KMS-11 (cell line): Measurements from ENCODE around the gene UBR3.
"Not testable (repeated sequence)": the region's sequence is repeated elsewhere in the genome, so short reads cannot be mapped to it uniquely, and the experiment has no call there.

Experiments used
- H2AFZ ChIP-seq: fragments of 200-600 bp; sonication (generic); 2 replicates; pipeline ENCODE4 v1.6.1; 2016; ENCODE audit warnings: antibody characterized with exemption, mixed run types, low read depth
- H3K27ac ChIP-seq: fragments of 200-600 bp; sonication (generic); 2 replicates; pipeline ENCODE4 v1.6.1; 2016; ENCODE audit warnings: mild to moderate bottlenecking, mixed run types
- H3K27me3 ChIP-seq: fragments of 200-600 bp; sonication (generic); 2 replicates; pipeline ENCODE4 v1.6.1; 2017; ENCODE audit warnings: mild to moderate bottlenecking, low read depth, mixed run types, moderate library complexity; ENCODE audit not compliant: insufficient read depth
- H3K36me3 ChIP-seq: fragments of 200-600 bp; sonication (generic); 2 replicates; pipeline ENCODE4 v1.6.1; 2017; ENCODE audit warnings: mild to moderate bottlenecking, mixed run types; ENCODE audit not compliant: insufficient read depth
- H3K4me1 ChIP-seq: fragments of 200-600 bp; sonication (generic); 2 replicates; pipeline ENCODE4 v1.6.1; 2016; ENCODE audit warnings: mild to moderate bottlenecking, low read depth, mixed run types; ENCODE audit not compliant: poor library complexity, severe bottlenecking
- H3K4me2 ChIP-seq: fragments of 200-600 bp; sonication (generic); 2 replicates; pipeline ENCODE4 v1.7.0; 2016; ENCODE audit warnings: mild to moderate bottlenecking, mixed run types
- H3K4me3 ChIP-seq: fragments of 200-600 bp; sonication (generic); IDR thresholded peaks from 2 replicates; pipeline ENCODE4 v1.6.1; 2017; ENCODE audit warnings: low read depth, low read length, mixed read lengths; ENCODE audit not compliant: insufficient read depth
- H3K79me2 ChIP-seq: fragments of 200-600 bp; sonication (generic); 2 replicates; pipeline ENCODE4 v1.6.1; 2016; ENCODE audit warnings: low read depth, mixed run types; ENCODE audit not compliant: insufficient read depth
- H3K9ac ChIP-seq: fragments of 200-600 bp; sonication (generic); 2 replicates; pipeline ENCODE4 v1.6.1; 2016; ENCODE audit warnings: mild to moderate bottlenecking, mixed run types
- H4K20me1 ChIP-seq: fragments of 200-600 bp; sonication (generic); 2 replicates; pipeline ENCODE4 v1.6.1; 2016; ENCODE audit warnings: mild to moderate bottlenecking, mixed run types; ENCODE audit not compliant: insufficient read depth
- TF ChIP-seq, protein P1 (sequence below): fragments of 200-600 bp; sonication (generic); conservative IDR thresholded peaks from 2 replicates; pipeline ENCODE4 v1.6.1; 2017; ENCODE audit warnings: low read depth, mild to moderate bottlenecking, antibody characterized with exemption, low read length, moderate library complexity, mixed read lengths

Gene UBR3

GRCh38 chr2:169946092-169946491, 118.8 kb downstream of the UBR3 start:
- Histone ChIP-seq H3K27me3 (no peaks in the 10 kb centered on the region), H3K79me2 (no peaks in the 10 kb centered on the region)
- TF ChIP-seq, protein P1, sequence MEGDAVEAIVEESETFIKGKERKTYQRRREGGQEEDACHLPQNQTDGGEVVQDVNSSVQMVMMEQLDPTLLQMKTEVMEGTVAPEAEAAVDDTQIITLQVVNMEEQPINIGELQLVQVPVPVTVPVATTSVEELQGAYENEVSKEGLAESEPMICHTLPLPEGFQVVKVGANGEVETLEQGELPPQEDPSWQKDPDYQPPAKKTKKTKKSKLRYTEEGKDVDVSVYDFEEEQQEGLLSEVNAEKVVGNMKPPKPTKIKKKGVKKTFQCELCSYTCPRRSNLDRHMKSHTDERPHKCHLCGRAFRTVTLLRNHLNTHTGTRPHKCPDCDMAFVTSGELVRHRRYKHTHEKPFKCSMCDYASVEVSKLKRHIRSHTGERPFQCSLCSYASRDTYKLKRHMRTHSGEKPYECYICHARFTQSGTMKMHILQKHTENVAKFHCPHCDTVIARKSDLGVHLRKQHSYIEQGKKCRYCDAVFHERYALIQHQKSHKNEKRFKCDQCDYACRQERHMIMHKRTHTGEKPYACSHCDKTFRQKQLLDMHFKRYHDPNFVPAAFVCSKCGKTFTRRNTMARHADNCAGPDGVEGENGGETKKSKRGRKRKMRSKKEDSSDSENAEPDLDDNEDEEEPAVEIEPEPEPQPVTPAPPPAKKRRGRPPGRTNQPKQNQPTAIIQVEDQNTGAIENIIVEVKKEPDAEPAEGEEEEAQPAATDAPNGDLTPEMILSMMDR: no peak

DNA sequence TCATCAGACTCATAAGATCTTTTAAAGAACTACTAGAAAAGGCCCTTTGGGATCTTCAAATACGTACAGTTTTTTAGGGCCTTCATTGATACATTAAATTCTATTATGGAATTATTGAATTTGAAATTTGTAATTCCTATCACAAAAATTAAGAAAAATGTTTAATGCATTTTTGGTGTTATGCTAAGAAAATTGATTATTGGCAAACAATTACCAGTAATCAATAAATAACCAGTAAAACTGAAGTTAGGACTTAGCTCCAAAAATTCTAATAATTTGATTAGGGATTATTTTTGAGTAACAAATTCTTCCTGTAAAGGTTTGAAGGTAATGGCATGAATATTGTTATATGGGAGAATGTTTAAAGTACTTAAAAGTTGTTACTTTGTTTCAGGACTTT, 119.3 kb downstream of the UBR3 start:
- Histone ChIP-seq H3K79me2 (no peaks in the 10 kb centered on the region), H3K4me1 (no peaks in the 10 kb centered on the region), H3K27ac (no peak overlapping the region), H2AFZ (no peak overlapping the region), H3K36me3 (no peaks in the 10 kb centered on the region; the same call in 1 of the 2 replicates), H3K27me3 (no peaks in the 10 kb centered on the region), H3K9ac (no peak overlapping the region), H3K4me3 (no peak overlapping the region), H3K4me2 (no peak overlapping the region), H4K20me1 (no peaks in the 10 kb centered on the region)
- TF ChIP-seq, protein P1: no peak

More at GRCh38 chr2:169946092-169946491, 118.8 kb downstream of the UBR3 start:
- H4K20me1 ChIP-seq: no peaks in the 10 kb centered on the region
- no peak overlapping the region for H3K4me3 ChIP-seq
- H3K4me2 ChIP-seq: no peak overlapping the region
- no peak overlapping the region for H3K27ac ChIP-seq
- H3K36me3 ChIP-seq: no peaks in the 10 kb centered on the region; the same call in 1 of the 2 replicates
- H3K9ac ChIP-seq: no peak overlapping the region
- H3K4me1 ChIP-seq: no peaks in the 10 kb centered on the region
- no peak overlapping the region for H2AFZ ChIP-seq

DNA sequence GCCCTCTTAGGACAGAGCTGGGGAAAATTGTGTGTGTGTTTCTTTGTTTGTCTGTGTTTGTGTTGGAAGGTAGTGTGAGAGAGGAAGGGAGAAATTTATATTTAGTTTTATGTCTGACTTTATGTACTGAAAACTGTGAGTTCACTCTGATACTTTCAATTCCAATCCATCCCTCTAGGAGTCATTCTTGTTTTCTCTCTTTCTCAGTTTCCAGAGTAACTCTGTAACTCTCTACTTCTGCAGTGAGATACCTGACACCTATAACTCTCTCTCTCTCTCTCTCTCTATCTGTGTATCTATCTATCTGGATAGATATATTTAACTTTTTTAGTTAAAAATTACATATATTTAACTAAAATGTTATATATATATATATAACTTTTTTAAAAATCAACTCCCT, 128.7 kb downstream of the UBR3 start:
- H3K79me2 ChIP-seq: no peaks in the 10 kb centered on the region
- TF ChIP-seq, protein P1: no peak
- no peak overlapping the region for H3K4me2 ChIP-seq
- no peak overlapping the region for H3K27ac ChIP-seq
- no peaks in the 10 kb centered on the region for H3K27me3 ChIP-seq
- 0 out of 2 replicates have a peak, but pooled peaks cover 3% of the 10 kb centered on the region for H3K36me3 ChIP-seq
- no peak overlapping the region for H3K4me3 ChIP-seq
- no peaks in the 10 kb centered on the region for H3K4me1 ChIP-seq
- H2AFZ ChIP-seq: no peak overlapping the region
- H3K9ac ChIP-seq: no peak overlapping the region
- no peaks in the 10 kb centered on the region for H4K20me1 ChIP-seq

- not testable (repeated sequence) for H3K27ac ChIP-seq, H3K36me3 ChIP-seq, H3K4me2 ChIP-seq, H4K20me1 ChIP-seq, H3K79me2 ChIP-seq, H3K4me3 ChIP-seq, H2AFZ ChIP-seq, H3K4me1 ChIP-seq, H3K27me3 ChIP-seq, H3K9ac ChIP-seq
Observed at GRCh38 chr2:169957219-169957618, 130.0 kb downstream of the UBR3 start.

DNA sequence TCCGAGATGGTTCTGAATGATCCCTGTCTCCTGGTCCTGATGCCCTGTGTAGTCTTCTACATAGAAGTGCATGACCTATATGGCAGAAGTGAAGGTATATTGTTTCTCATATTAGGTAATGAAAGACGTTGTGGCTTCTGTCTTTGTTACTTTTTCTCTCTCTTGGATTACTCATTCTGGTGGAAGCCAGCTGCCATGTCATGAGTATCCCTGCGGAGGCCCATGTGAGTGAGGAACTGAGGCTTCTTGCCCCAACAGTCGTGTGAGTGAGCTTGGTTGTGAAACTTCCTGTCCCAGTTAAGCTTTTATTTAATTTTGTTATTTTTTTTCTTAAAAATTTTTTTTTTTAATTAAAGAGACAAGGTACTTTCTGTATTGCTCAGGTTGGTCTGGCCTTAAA, 134.7 kb downstream of the UBR3 start:
- no peaks in the 10 kb centered on the region for H3K79me2 ChIP-seq
- TF ChIP-seq, protein P1: no peak
- H3K4me3 ChIP-seq: no peak overlapping the region
- H3K36me3 ChIP-seq: 0 out of 2 replicates have a peak, but pooled peaks cover 3% of the 10 kb centered on the region
- H4K20me1 ChIP-seq: no peaks in the 10 kb centered on the region
- no peak overlapping the region for H2AFZ ChIP-seq
- no peak overlapping the region for H3K27ac ChIP-seq
- no peaks in the 10 kb centered on the region for H3K27me3 ChIP-seq
- no peak overlapping the region for H3K4me2 ChIP-seq
- H3K4me1 ChIP-seq: no peaks in the 10 kb centered on the region
- H3K9ac ChIP-seq: no peak overlapping the region
